CD4-positive, alpha-beta T cell treated with Interleukin-6 at 100 ng/mL for 8 hours (primary cell): ENCODE data around the gene SMIM7.
A peak's percentile ranks its signal among the peaks of the same experiment; 100 is the strongest.
"Not testable (repeated sequence)": the region's sequence is repeated elsewhere in the genome, so short reads cannot be mapped to it uniquely, and the experiment has no call there.

Experiments used
- DNase-seq: peaks from one replicate; pipeline ENCODE4 v3.0.0-alpha.2; 2020; ENCODE audit warnings: mixed read lengths, low spot score

The SMIM7 gene

GRCh38 chr19:16654627-16655026, 5.3 kb downstream of the SMIM7 start:
- DNase-seq: no peak

- DNase-seq: no peak
Observed at GRCh38 chr19:16654140-16654539, 5.8 kb downstream of the SMIM7 start.

- no peak for DNase-seq
Observed at GRCh38 chr19:16652854-16653253, 7.1 kb downstream of the SMIM7 start.

GRCh38 chr19:16651421-16652188, 8.3 kb downstream of the SMIM7 start:
- DNase-seq: not testable (repeated sequence)

- no peak for DNase-seq
Observed at GRCh38 chr19:16650821-16651220, 9.1 kb downstream of the SMIM7 start.

DNA sequence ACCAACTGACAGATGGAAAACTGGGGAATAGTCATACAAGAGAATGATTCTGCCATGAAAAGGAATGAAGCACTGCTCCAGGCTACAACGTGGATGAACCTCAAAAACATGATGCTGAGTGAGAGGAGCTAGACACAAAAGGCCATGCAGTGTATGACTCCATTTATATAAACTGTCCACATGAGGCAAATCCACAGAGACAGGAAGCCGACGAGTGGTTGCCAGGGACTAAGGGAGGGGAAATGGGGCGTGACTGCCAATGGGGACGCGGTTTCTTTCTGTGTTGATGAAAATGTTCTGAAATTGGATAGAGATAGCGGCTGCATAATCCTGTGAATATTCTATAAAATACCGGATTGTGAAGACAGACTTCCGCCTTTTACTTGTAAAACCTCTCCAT, 10.2 kb downstream of the SMIM7 start:
- DNase-seq: no peak

DNA sequence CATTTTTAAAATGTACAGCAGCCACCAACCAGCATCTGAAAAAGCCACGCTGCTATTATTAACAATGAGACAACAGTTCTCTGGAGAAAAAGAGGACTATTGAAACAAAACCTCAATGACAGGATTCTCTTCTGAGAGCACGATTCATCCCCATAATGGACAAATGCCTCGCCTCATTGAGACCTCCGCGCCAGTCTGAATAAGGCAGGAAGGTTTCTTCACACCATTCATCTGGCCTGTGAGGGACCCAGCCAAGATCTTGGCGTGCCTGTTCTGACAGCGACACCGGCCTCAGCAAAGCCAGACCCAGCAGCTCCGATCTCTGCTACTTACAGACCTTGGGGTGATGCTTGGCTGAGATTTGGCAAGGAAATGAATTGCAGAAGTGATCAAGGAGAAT, 14.8 kb downstream of the SMIM7 start:
- DNase-seq: no peak

DNA sequence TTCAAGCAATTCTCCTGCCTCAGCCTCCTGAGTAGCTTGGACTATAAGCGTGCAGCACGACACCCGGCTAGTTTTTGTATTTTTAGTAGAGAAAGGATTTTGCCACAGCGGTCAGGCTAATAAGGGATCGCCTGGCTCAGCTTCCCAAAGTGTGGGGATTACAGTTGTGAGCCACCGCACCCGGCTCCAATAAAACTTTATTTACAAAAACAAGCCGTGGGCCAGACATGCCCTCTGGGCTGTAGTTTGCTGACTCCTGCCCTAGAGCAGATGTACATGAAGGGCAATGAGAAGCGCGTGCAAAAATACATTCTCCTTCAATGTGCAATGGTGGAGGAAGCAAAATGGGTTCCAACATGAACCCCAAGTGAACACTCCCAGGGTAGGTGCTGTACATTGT, 18.2 kb downstream of the SMIM7 start:
- no peak for DNase-seq

GRCh38 chr19:16640951-16641350, 19.0 kb downstream of the SMIM7 start:
- DNase-seq: no peak

DNA sequence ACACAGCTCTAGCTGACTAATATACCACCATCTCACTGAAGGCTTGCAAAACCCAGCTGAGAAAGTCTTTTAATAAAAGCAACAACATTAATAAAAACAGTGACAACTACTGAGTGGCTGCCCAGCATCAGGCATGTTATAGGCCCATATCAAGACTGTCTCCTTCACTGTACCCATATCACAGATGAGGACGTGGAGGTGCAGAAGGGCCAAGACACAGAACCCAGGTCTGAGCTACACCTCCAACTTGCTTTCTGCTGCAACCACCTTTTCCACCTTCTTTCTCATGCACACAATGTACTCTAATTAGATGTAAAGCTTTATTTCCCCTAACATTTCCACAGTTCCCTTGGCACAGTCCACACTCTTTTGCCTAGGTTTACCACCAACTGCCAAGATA, 21.3 kb downstream of the SMIM7 start:
- no peak for DNase-seq

DNA sequence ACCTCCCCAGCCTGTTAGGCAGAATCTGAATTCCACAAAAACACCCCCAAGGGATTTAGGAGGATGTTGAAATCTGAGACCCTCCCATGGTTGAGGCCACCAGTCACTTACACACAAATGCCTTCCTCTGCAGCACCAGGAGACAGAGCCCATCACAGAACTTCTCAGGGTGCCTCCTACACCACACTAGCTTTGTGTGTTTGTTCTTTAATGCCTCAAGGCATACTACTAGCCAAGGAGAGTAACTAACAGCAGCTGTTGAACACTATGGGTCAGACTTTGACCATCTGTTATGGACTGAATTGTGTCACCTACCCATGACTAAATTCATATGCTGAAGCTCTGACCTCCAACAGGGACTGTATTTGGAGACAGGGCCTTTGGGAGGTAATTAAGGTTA, 22.4 kb downstream of the SMIM7 start:
- no peak for DNase-seq

DNA sequence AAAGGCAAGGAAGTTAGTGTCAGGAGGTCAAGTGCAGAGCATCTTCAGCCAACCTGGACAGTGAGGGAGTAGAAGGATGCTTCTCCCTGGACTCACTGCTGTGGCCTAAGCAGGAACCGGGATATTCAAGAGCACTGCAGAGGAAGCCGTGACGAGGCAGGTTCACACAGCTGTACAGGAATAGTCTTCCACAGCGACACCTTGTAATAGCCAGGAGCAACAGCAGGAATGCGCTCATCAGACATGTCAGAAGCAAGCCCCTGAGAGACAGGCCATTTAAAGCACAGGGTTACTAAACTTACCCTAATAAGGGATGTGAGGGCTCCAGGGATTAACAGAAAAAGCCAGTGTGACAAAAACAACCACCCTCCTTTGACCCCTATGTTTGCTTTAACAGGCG, 28.5 kb downstream of the SMIM7 start:
- no peak for DNase-seq

- peak; percentile 39 for DNase-seq
Observed at GRCh38 chr19:16628984-16629691, 30.8 kb downstream of the SMIM7 start.

- peak; percentile 94 for DNase-seq
Observed at GRCh38 chr19:16628183-16628983, 31.6 kb downstream of the SMIM7 start, which contains the start of gene MED26. MED26 (minus strand) TSS chr19:16628204; CDS start chr19:16627943, 261 bp downstream.

- DNase-seq: no peak
Observed at GRCh38 chr19:16627928-16628182, 32.1 kb downstream of the SMIM7 start.

DNA sequence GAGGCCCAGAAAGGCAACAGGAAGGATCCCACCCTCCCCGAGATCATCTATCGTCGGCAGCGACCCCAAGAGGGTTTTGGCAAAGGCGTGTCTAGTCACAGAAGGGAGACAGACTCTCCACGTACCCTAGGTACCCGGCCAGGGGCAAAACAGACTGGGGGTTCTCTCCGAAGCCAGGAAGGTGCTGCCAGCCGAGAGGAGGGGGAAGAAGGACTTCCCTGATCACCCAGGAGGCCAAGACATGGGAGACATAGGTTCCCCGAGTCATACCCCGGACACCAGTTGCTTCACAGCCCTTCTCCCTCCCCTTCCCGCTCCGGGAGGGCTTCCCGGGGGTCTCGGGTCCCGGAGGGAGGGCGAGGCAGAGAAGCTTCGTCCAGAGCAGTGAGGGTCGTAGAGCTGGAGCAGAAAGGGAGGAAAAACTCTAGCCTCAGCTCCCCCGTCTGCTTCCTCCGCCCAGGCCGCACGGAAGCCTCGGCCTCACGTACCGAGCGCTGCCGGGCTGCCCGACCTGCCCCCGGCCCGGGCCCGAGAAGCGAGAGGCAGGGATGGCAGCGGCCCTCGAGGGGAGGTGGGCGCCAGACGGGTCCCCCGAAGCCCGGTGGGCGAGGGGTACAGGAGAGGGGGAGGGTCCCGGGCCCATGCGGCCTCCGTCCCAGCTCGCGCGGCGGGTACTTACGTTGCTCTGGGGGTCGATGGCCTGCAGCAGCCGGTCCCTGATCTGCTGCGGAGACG, 32.6 kb downstream of the SMIM7 start:
- no peak for DNase-seq

GRCh38 chr19:16626796-16627192, 33.1 kb downstream of the SMIM7 start:
- DNase-seq: no peak

- DNase-seq: no peak
Observed at GRCh38 chr19:16625163-16625958, 34.6 kb downstream of the SMIM7 start.

DNA sequence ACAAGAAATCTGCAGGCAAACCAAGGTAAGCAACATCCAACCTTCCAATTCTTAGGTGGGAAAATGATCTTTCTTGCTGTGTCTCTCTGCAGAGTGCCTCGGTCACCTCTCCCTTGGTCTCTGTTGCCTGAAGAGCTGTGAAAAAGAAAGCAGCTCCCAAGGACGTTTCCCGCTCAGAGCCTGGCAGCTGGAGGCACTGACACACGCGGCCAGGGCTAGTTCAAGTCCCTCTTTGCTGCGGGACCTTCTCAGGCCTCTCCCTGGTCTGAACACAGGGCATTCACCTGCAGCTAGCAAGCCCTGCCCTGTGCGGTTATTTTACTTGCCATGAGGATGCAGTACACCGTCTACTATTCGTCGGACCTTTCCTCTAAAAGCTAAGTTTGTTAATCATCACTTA, 35.7 kb downstream of the SMIM7 start:
- no peak for DNase-seq

DNA sequence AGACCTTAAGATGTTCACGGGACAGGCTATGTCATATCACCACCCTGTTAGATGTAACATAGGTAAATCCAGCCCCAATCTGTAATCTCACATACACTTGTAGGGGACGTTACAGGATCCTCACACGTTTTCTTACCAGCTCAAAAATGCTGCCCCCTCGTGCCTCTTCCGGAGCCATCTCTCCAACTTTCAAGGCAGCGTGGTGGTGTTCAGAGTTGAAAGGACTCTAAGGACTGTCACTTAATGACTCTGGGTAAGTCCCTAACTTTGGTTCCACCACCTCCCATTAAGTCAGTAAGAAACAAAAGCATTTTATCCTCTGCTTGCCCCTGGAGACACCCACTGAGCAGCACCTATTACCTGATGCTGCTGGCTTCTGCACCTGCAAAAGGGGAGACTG, 36.4 kb downstream of the SMIM7 start:
- no peak for DNase-seq

DNA sequence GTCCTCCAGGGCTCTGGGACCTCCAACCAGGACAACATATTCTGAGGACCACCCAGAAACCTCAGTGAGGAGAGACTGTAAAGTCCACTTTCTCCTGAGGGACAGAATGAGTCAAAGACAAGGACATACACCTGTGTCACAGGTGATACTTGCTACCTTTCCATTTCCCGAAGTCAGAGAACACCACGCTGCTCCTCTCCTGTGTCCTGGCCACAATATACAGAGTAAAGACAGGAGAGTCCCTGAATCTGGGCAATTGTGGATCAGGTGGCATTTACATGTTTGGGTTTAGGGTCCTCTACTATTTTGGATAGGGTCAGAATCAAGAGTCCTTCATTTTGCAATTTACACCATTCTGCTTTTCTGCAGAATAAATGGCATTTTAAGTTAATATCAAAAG, 36.9 kb downstream of the SMIM7 start:
- DNase-seq: no peak
